DOHH2 (cell line): Measurements from ENCODE around the gene CACNA2D1.

Experiments used
- H3F3A ChIP-seq: fragments of 200-600 bp; sonication (generic), shearing (Covaris generic); 2 replicates; pipeline ENCODE4 v1.6.0; 2016; ENCODE audit warnings: antibody characterized with exemption, mild to moderate bottlenecking; ENCODE audit not compliant: control insufficient read depth, insufficient read depth
- H3K27ac ChIP-seq: fragments of 200-600 bp; sonication (generic); 2 replicates; pipeline ENCODE4 v1.5.1; 2014; ENCODE audit warnings: low read depth, mild to moderate bottlenecking, low read length, moderate library complexity
- H3K27me3 ChIP-seq: fragments of 200-600 bp; sonication (generic); 2 replicates; pipeline ENCODE4 v1.6.1; 2014; ENCODE audit warnings: mild to moderate bottlenecking, low read length, mixed read lengths; ENCODE audit not compliant: control insufficient read depth
- H3K36me3 ChIP-seq: fragments of 200-600 bp; sonication (generic); 2 replicates; pipeline ENCODE4 v1.6.1; 2014; ENCODE audit warnings: mild to moderate bottlenecking, low read length, moderate library complexity, mixed read lengths; ENCODE audit not compliant: control insufficient read depth
- H3K4me1 ChIP-seq: fragments of 200-600 bp; sonication (generic); 2 replicates; pipeline ENCODE4 v1.6.1; 2014; ENCODE audit warnings: mild to moderate bottlenecking, low read length, mixed read lengths; ENCODE audit not compliant: control insufficient read depth
- H3K4me2 ChIP-seq: fragments of 200-600 bp; sonication (generic); 2 replicates; pipeline ENCODE4 v1.6.0; 2014; ENCODE audit warnings: mild to moderate bottlenecking, low read length, moderate library complexity
- H3K4me3 ChIP-seq: fragments of 200-600 bp; sonication (generic); 2 replicates; pipeline ENCODE4 v1.5.1; 2014; ENCODE audit warnings: mild to moderate bottlenecking, low read length, mixed read lengths
- H3K79me2 ChIP-seq: fragments of 200-600 bp; sonication (generic); 2 replicates; pipeline ENCODE4 v1.6.1; 2014; ENCODE audit warnings: mild to moderate bottlenecking, low read length, mixed read lengths; ENCODE audit not compliant: control insufficient read depth
- H3K9me2 ChIP-seq: fragments of 200-600 bp; sonication (generic); replicated peaks from 2 replicates; pipeline ENCODE4 v1.6.1; 2014; ENCODE audit warnings: mild to moderate bottlenecking, low read length, mixed read lengths; ENCODE audit not compliant: control insufficient read depth
- H3K9me3 ChIP-seq: fragments of 200-600 bp; sonication (generic); 2 replicates; pipeline ENCODE4 v1.6.1; 2014; ENCODE audit warnings: antibody characterized with exemption, low read length, mixed read lengths; ENCODE audit not compliant: control insufficient read depth, insufficient read depth
- H4K20me1 ChIP-seq: fragments of 200-600 bp; sonication (generic); 2 replicates; pipeline ENCODE4 v1.6.0; 2014; ENCODE audit warnings: low read depth, mild to moderate bottlenecking, antibody characterized with exemption, low read length, moderate library complexity; ENCODE audit not compliant: control insufficient read depth, insufficient read depth
- EZH2phosphoT487 ChIP-seq: fragments of 200-600 bp; sonication (generic); IDR thresholded peaks from 2 replicates; pipeline ENCODE4 v1.6.1; 2017; ENCODE audit warnings: borderline replicate concordance, mild to moderate bottlenecking, antibody characterized with exemption, low read length, moderate library complexity, mixed read lengths
- TF ChIP-seq, protein P1 (sequence below): fragments of 200-600 bp; sonication (generic); IDR thresholded peaks from one replicate; pipeline ENCODE4 v1.5.1; 2014; ENCODE audit warnings: antibody characterized with exemption, mild to moderate bottlenecking, low read depth, low read length; ENCODE audit not compliant: poor library complexity, severe bottlenecking

The CACNA2D1 gene

DNA sequence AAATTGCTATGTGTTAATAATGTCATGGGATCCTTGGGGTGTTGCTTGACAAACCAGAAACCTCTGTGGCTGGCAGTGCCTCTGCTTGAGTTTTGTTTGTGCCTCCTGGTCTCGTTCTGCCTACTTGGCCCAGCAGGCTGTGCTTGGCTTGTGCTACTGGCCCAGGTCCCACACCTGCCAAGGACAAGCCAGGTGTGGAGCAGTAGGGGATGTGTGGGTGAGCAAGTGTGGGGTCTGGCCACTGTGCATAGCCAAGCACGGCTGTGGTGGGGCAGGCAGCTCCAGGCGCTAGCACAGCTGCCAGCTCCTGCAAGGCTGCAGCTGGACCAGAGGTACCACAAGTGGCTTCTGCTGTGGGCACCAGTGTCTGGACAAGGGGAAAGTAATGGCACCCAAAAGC, 524.1 kb downstream of the CACNA2D1 start:
- Histone ChIP-seq H3K9me3 (peaks cover 13% of the 10 kb centered on the region; the same call in 1 of the 2 replicates), H3F3A (no peaks in the 10 kb centered on the region), H3K27ac (no peak overlapping the region), H3K4me3 (no peak overlapping the region), H3K36me3 (no peaks in the 10 kb centered on the region), H3K4me2 (no peak overlapping the region), H3K4me1 (no peaks in the 10 kb centered on the region), H3K27me3 (no peaks in the 10 kb centered on the region), H3K79me2 (no peaks in the 10 kb centered on the region), H3K9me2 (no peaks in the 10 kb centered on the region), H4K20me1 (no peaks in the 10 kb centered on the region)
- TF ChIP-seq, protein P1, sequence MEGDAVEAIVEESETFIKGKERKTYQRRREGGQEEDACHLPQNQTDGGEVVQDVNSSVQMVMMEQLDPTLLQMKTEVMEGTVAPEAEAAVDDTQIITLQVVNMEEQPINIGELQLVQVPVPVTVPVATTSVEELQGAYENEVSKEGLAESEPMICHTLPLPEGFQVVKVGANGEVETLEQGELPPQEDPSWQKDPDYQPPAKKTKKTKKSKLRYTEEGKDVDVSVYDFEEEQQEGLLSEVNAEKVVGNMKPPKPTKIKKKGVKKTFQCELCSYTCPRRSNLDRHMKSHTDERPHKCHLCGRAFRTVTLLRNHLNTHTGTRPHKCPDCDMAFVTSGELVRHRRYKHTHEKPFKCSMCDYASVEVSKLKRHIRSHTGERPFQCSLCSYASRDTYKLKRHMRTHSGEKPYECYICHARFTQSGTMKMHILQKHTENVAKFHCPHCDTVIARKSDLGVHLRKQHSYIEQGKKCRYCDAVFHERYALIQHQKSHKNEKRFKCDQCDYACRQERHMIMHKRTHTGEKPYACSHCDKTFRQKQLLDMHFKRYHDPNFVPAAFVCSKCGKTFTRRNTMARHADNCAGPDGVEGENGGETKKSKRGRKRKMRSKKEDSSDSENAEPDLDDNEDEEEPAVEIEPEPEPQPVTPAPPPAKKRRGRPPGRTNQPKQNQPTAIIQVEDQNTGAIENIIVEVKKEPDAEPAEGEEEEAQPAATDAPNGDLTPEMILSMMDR: no peak
- no peak for TF ChIP-seq EZH2phosphoT487

DNA sequence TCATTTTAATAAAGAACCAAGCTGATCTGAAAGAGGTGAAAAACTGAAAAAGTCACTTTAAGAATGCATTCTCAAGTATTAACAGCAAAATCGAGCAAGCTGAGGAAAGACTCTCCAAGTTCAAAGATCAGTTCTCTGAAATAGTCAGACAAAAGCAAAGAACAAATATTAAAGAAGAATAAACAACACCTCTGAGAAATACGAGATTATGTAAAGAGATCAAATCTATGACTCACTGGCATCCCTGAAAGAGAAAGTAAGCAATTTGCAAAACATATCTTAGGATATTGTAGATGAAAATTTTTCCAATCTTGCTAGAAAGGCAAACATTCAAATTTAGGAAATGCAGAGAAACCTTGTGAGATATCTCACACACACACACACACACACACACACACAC, 535.4 kb downstream of the CACNA2D1 start:
- H3K79me2 ChIP-seq: no peaks in the 10 kb centered on the region
- 0 out of 2 replicates have a peak, but pooled peaks cover 5% of the 10 kb centered on the region for H3K9me3 ChIP-seq
- no peak overlapping the region for H3K4me3 ChIP-seq
- no peaks in the 10 kb centered on the region for H3K36me3 ChIP-seq
- H4K20me1 ChIP-seq: no peaks in the 10 kb centered on the region
- H3K9me2 ChIP-seq: no peaks in the 10 kb centered on the region
- H3K27ac ChIP-seq: no peak overlapping the region
- no peaks in the 10 kb centered on the region for H3K27me3 ChIP-seq
- no peak for TF ChIP-seq EZH2phosphoT487
- H3K4me1 ChIP-seq: no peaks in the 10 kb centered on the region
- H3K4me2 ChIP-seq: no peak overlapping the region
- H3F3A ChIP-seq: no peaks in the 10 kb centered on the region

DNA sequence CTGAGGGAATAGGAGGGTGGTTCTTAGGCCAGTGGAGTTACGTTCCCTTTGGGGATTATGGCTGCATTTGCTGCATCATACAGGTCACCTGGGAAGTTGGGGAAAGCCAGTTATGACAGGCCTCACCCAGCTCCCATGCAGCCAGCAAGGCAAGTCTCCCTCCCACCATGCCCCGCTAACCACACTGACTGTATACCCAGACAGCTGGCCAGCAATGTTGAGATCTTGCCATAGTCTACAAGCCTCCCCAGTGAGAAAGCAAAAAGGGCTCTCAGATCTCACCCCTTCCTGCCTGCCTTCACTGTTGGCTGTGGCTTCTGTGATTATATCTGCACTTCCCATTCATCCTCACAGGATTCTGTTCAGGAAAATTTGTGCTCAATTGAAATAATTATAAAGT, 540.5 kb downstream of the CACNA2D1 start:
- Histone ChIP-seq H3K79me2 (no peaks in the 10 kb centered on the region), H3K4me1 (no peaks in the 10 kb centered on the region), H3K27me3 (no peaks in the 10 kb centered on the region), H3K36me3 (no peaks in the 10 kb centered on the region), H3K4me3 (no peak overlapping the region), H3K4me2 (no peak overlapping the region), H3K27ac (no peak overlapping the region), H3F3A (no peaks in the 10 kb centered on the region), H3K9me3 (peaks cover 10% of the 10 kb centered on the region; the same call in 1 of the 2 replicates), H4K20me1 (no peaks in the 10 kb centered on the region), H3K9me2 (no peaks in the 10 kb centered on the region)
- TF ChIP-seq, protein P1: no peak
- no peak for TF ChIP-seq EZH2phosphoT487

DNA sequence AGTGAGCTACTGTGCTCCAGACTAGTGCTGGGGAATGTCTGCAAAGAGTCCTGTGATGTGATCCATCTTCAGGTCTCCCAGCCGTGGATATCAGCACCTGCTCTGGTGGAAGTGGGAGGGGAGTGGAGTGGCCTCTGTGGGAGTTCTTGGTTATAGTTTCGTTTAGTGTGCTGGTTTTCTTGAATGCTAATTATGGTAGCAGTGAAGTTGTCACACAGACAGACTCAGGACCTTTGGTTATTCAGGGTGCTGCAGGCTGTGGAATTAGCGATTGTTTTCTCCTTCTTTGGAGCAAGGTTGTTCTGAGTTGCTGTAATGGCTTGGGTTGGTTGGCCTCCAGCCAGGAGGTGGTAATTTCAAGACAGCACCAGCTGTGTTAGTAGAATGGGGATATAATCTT, 541.0 kb downstream of the CACNA2D1 start:
- Histone ChIP-seq H3K4me1 (no peaks in the 10 kb centered on the region), H3K9me3 (peaks cover 10% of the 10 kb centered on the region; the same call in 1 of the 2 replicates), H3K79me2 (no peaks in the 10 kb centered on the region), H3F3A (no peaks in the 10 kb centered on the region), H3K27me3 (no peaks in the 10 kb centered on the region), H3K4me3 (no peak overlapping the region), H3K36me3 (no peaks in the 10 kb centered on the region), H3K27ac (no peak overlapping the region), H3K9me2 (no peaks in the 10 kb centered on the region), H4K20me1 (no peaks in the 10 kb centered on the region), H3K4me2 (no peak overlapping the region)
- TF ChIP-seq, protein P1: no peak
- no peak for TF ChIP-seq EZH2phosphoT487
